Measurements from ENCODE around the gene OR5T3. TPM values are rescaled to one million over a fixed set of nuclear protein-coding genes. Genes with fewer than 3 reads are reported as not detected.

Gene OR5T3
- total RNA-seq (2014; rRNA removed; shearing (Covaris generic)), result not detected in 2 replicates

GRCh38 chr11:56251954-56252353, at the start of gene OR5T3:
Gene OR5T3, plus strand, starts transcription at chr11:56252254. Its CDS starts 0 bp downstream, at chr11:56252254.

DNA sequence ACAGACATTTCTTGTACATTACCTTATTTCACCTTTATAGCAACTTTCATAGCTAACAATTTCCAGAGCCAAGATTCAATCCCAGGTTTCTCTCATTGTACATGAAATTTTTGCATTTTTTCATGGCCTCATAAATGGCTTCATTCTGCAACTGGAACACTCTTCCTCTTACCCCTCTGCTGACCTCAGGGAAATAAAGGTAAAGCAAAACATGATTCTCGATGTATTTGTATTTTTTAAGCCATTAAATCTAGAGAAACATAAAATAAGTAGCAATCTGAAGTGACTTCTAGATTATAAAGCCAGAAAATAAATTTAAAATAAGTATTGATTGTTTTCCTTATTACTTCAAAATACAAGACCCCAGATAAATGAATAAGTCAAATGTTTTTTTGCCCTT, 17.9 kb upstream of the OR5T3 start, which contains the start of gene OR5T2:
Gene OR5T2, minus strand, starts transcription at position 101 of the 400 bp plus-strand sequence. CDS start 1,193 bp downstream, outside the sequence.

GRCh38 chr11:56273854-56274253, 21.8 kb downstream of the OR5T3 start, which contains the start of gene OR5T1:
Gene OR5T1, plus strand, starts transcription at chr11:56274154. Its CDS starts 1,485 bp downstream, at chr11:56275639.

GRCh38 chr11:56292154-56292553, 40.1 kb downstream of the OR5T3 start, which contains the start of gene OR8H1:
Gene OR8H1, minus strand, starts transcription at chr11:56292254. Its CDS starts 1,192 bp downstream, at chr11:56291062.

Other genes starting within 250 kb of the OR5T3 start
- not detected in 2 replicates for gene OR5AS1, start 224.6 kb upstream of the OR5T3 start, total RNA-seq (2014; rRNA removed; shearing (Covaris generic))
- not detected in 2 replicates for gene OR8I2, start 158.9 kb upstream of the OR5T3 start, total RNA-seq (2014; rRNA removed; shearing (Covaris generic))
- gene OR8H2, start 148.6 kb upstream of the OR5T3 start, total RNA-seq (2014; rRNA removed; shearing (Covaris generic)), result not detected in 2 replicates
- not detected in 2 replicates for gene OR8H3, start 129.9 kb upstream of the OR5T3 start, total RNA-seq (2014; rRNA removed; shearing (Covaris generic))
- gene OR8J3, start 112.1 kb upstream of the OR5T3 start, total RNA-seq (2014; rRNA removed; shearing (Covaris generic)), result not detected in 2 replicates
- gene OR8K5, start 91.9 kb upstream of the OR5T3 start, total RNA-seq (2014; rRNA removed; shearing (Covaris generic)), result not detected in 2 replicates
- gene OR5J2, start 75.6 kb upstream of the OR5T3 start, total RNA-seq (2014; rRNA removed; shearing (Covaris generic)), result not detected in 2 replicates
- not detected in 2 replicates for gene OR5T2, start 18.0 kb upstream of the OR5T3 start, total RNA-seq (2014; rRNA removed; shearing (Covaris generic))
- not detected in 2 replicates for gene OR5T1, start 21.9 kb downstream of the OR5T3 start, total RNA-seq (2014; rRNA removed; shearing (Covaris generic))
- gene OR8H1, start 40.0 kb downstream of the OR5T3 start, total RNA-seq (2014; rRNA removed; shearing (Covaris generic)), result not detected in 2 replicates
- not detected in 2 replicates for gene OR8K3, start 62.9 kb downstream of the OR5T3 start, total RNA-seq (2014; rRNA removed; shearing (Covaris generic))
- gene OR8K1, start 93.8 kb downstream of the OR5T3 start, total RNA-seq (2014; rRNA removed; shearing (Covaris generic)), result not detected in 2 replicates
- not detected in 2 replicates for gene OR8J1, start 102.0 kb downstream of the OR5T3 start, total RNA-seq (2014; rRNA removed; shearing (Covaris generic))
- gene OR8U1, start 123.4 kb downstream of the OR5T3 start, total RNA-seq (2014; rRNA removed; shearing (Covaris generic)), result not detected in 2 replicates
- not detected in 2 replicates for gene OR5AL1, start 160.4 kb downstream of the OR5T3 start, total RNA-seq (2014; rRNA removed; shearing (Covaris generic))
- gene OR5M3, start 221.1 kb downstream of the OR5T3 start, total RNA-seq (2014; rRNA removed; shearing (Covaris generic)), result not detected in 2 replicates
- not detected in 2 replicates for gene OR5M8, start 239.1 kb downstream of the OR5T3 start, total RNA-seq (2014; rRNA removed; shearing (Covaris generic))

Measured in A375 (cell line).